ENCODE data around the gene PTPN4.

PTPN4 gene

DNA sequence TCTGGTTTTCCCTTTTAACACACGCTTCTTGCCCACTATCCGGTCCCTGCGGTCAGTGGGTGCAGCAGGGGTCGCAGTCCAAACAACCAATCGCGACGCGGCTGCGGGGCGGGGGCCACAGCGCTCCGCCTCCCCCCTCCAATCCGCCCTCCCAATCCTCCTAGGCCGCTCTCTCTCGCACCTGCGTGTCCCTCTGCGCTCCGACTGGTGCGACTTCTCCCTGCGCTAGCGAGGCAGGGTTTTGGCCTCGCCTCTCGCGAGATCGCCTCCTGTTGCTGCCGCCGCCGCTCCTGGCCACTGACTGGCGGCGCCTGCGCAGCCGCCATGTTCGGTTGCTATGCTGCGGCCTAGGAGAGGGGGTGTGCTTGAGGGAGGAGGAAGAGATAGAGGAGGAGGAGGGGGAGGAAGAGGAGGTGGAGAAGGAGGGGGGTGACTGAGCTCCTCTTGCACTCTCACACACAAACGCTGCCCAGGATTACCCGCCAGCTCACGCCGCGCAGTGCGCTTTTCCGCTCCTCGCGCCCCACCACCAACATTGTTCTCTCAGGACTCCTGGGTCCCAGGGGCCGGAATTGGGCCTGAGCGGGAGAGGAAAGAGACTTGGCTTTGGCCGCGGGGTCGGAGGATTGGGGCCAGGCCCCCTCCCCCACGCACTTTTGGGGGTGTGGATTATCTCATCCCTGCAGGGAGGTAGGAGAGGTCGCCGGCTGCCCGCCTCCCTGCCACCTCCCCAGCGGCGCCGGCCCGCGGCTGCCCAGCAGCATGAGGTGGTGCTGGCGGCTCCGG, at the start of gene PTPN4:
Gene PTPN4 (plus strand): TSS at position 472 of the 786 bp plus-strand sequence. CDS start 49,932 bp downstream, outside the sequence.
- DNase-seq (ENCODE audit: low read depth in 3 of 3), result peak; percentile 86 to 94 (median 93)

DNA sequence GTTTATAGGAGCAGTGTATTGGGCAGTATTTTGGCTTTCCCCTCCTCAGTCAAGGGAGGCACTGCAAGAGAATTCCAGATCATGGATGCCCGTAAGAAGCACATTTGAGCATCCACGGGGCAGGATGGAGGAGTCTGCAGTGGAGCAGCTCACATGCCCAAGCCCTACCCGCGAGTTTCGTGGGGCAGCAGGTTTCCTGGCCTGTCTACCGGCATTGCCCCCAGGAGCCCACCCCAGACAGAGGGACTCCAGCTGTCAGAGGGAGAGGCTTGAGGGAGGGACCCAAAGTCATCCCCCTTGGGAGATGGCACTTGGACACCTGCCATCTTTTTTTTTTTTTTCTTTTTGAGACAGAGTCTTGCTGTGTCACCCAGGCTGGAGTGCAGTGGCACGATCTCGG, 49.4 kb upstream of the PTPN4 start:
- DNase-seq (ENCODE audit: low read depth in 3 of 3), result no peak

DNA sequence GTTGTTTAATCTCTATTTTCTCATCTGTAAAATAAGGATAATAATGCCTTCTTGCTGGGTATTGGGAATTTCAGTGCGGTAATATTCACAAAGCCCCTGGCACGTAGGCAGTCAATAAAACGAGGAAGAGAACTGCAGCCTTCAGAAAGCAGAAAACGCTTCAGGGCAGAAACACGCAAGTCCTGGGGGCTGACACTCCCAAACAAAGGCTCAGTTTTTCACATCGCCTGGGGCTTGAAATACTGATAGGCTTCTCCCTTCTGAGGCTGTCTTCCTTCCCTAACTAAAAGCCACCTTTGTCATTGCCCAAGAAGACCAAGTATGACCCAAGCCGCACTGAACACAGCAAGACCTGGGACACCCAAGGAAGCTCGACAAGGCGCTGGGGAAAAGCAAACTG, 48.4 kb upstream of the PTPN4 start:
- DNase-seq (ENCODE audit: low read depth in 3 of 3), result no peak

GRCh38 chr2:119712571-119712970, 47.2 kb upstream of the PTPN4 start:
- DNase-seq (ENCODE audit: low read depth in 3 of 3), result no peak

- no peak for DNase-seq (ENCODE audit: low read depth in 3 of 3)
These were observed 45.8 kb upstream of the PTPN4 start for GRCh38 chr2:119713819-119714490.

- DNase-seq (ENCODE audit: low read depth in 3 of 3), result no peak
These were observed 44.1 kb upstream of the PTPN4 start for GRCh38 chr2:119715409-119716283.

DNA sequence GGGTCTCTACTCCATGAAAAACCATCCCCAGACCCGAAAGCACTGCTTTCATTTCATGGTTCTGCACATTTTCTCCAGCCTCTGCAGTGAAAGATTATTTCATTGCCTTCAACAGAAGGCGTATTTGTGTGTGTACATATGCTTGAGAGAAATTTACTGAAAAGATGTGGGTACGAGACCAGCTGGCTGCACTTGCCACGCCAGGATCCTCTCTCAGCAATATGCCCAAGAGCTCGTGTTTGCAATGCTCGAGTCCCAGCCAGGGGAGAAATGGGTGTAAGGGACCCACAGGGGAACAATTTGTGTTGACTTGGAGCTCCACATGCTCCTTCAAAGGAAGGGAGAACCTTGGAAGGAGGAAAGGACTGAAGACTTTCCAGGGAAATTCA, 43.4 kb upstream of the PTPN4 start:
- no peak for DNase-seq (ENCODE audit: low read depth in 3 of 3)

- DNase-seq (ENCODE audit: low read depth in 3 of 3), result no peak
These were observed 41.0 kb upstream of the PTPN4 start for GRCh38 chr2:119718501-119719260.

DNA sequence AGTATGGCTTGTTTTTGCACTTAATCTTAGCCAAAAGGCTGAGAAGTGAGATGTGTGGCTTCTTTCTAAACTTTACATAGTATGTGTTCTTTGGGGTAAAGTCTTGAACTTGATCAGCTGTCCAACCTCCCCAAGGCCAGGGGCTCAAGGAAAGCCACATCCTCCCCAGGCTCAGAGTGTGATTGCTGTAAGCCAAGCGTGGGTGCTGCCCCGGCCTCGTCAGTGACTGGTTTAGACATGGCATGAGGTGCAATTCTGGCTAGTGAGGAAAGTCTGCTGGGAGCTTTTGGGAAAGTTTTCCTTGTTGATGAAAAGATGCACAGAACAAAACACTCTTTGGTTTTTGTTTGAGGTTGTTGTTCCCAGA, 40.5 kb upstream of the PTPN4 start:
- no peak for DNase-seq (ENCODE audit: low read depth in 3 of 3)

DNA sequence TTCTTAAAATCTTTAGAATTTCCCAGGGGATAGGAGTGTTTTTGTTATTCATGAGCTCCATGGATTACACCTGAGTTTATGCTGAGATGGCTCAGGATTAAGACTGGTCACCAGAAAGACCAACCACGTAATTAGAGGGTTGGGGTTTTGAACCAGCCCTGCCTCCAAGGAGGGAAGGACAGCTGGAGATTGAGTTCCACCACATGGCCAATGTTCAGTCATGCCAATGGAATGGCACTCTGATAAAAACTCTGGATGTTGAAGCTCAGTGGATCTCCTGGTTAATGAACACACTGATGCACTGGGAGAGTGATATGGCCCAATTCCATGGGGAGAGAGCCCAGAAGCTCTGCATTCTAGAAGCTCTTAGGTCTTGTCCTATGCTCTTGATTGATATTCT, 38.7 kb upstream of the PTPN4 start:
- no peak for DNase-seq (ENCODE audit: low read depth in 3 of 3)

GRCh38 chr2:119721462-119721861, 38.3 kb upstream of the PTPN4 start:
- no peak for DNase-seq (ENCODE audit: low read depth in 3 of 3)

DNA sequence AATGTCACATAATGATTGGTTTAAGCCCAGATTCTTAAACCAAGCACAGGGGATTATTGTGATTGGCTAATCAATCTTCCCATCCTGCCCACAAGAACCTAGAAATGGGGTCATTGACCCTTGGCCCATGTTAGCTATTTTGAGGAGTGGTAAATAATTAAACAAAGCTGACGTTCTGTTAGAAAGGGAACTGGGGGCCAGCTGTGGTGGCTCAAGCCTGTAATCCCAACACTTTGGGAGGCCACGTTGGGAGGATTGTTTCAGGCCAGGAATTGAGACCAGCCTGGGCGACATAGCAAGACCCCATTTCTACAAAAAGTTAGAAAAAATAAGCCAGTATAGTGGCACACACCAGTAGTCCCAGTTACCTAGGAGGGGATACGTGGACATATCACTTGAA, 37.8 kb upstream of the PTPN4 start:
- DNase-seq (ENCODE audit: low read depth in 3 of 3), result no peak

DNA sequence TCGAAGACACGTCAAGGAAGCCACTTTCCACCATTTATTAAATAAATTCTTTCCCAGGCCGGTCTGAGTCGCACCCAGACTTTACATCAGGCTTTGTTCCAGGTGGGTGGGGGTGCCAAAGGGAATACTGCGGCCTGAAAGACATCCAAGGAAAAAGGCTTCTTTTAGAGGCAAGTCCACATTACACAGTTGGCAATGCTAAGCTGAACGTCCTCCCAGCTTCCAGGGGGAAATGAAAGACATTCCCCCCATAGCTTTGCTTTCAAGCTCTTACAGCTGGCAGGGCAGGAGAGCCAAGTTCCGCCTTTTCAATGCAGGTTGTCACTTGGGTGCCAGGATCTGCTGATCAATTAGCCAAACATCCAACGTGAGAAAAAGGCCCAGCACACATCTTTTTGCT, 36.5 kb upstream of the PTPN4 start:
- DNase-seq (ENCODE audit: low read depth in 3 of 3), result no peak

- no peak for DNase-seq (ENCODE audit: low read depth in 3 of 3)
These were observed 35.8 kb upstream of the PTPN4 start for GRCh38 chr2:119723784-119724467.

- DNase-seq (ENCODE audit: low read depth in 3 of 3), result no peak
These were observed 34.9 kb upstream of the PTPN4 start for GRCh38 chr2:119724656-119725485.

- DNase-seq (ENCODE audit: low read depth in 3 of 3), result no peak
These were observed 32.2 kb upstream of the PTPN4 start for GRCh38 chr2:119727493-119727892.

DNA sequence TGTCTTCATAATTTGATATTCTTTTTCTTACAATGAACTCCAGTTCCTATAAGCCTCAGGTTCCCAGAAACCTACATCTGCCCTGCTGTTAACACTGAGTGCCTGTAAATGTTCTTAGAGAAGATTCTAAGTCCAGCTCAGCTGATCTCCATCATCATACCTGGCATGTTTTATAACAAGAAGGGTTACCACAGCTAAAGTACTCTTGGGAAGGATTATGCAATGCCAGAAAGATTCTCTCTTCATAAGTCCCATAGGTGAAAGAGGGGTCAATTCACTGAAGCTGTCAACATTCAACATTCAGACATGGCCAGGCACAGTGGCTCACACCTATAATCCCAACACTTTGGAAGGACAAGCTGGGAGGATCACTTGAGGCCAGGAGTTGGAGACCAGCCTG, 31.3 kb upstream of the PTPN4 start:
- DNase-seq (ENCODE audit: low read depth in 3 of 3), result no peak

DNA sequence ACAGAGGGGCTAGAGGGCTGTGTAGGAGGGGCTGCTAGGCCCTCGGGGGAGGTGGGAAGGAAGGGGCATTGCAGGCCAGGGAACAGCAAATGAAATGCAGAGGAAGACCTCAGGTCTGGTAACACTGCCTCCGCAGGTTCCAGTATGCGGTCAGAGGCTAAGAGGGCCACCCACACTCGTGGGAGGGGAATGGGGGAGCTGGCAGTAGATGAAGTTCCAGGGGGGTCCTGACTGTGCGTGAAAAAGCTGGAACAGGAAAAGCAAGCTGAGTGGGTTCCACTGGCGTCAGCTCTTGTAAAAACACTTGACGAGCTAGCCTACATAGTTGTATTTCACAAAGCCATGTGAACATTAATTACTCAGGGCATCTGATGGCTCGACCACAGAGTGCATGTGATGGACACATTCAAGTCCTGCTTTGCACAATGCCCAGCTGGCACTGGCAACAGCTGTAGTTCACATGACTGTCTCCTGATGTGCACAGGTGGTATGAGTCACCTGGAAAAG, 29.0 kb upstream of the PTPN4 start:
- no peak for DNase-seq (ENCODE audit: low read depth in 3 of 3)

GRCh38 chr2:119731983-119732382, 27.7 kb upstream of the PTPN4 start:
- no peak for DNase-seq (ENCODE audit: low read depth in 3 of 3)

GRCh38 chr2:119732601-119733164, 27.0 kb upstream of the PTPN4 start:
- DNase-seq (ENCODE audit: low read depth in 3 of 3), result no peak

Data from stimulated activated CD4-positive, alpha-beta T cell treated with anti-CD3 and anti-CD28 coated beads, TNF-alpha, amount 100 ng/mL, for 4 hours (primary cell).